ENCODE results near the gene ALG12.

Gene ALG12

DNA sequence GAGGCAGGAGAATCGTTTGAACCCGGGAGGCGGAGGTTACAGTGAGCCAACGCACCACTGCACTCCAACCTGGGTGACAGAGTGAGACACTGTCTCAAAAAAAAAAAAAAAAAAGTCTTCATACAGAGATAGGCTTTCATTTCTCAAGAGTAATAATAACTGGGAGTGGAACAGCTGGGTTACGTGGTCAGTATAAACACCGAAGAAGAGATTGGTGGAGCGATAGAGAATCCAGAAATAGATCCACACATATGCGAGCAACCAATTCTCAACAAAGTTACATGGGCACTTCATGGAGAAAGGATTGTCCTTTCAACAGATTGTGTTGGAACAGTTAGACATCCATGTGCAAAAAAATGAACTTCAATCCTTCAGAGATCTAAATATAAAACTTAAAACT is 40.0 kb downstream of the ALG12 start:
- peaks cover 7% of the 10 kb centered on the region; the same call in 1 of the 2 replicates for H3K9me3 ChIP-seq (ENCODE audit: low read length)
- H3K27ac ChIP-seq (ENCODE audit: low read depth, low read length, poor library complexity, severe bottlenecking), result no peak overlapping the region
- H3K27me3 ChIP-seq (ENCODE audit: insufficient read depth, low read length), result no peaks in the 10 kb centered on the region
- peaks cover 48% of the 10 kb centered on the region for H3K79me2 ChIP-seq (ENCODE audit: insufficient read depth, low read length)
- H3K9me2 ChIP-seq (ENCODE audit: low read depth, low read length), result no peaks in the 10 kb centered on the region
- peaks cover 9% of the 10 kb centered on the region for H3K4me1 ChIP-seq (ENCODE audit: insufficient read depth, low read length, severe bottlenecking)
- H2AFZ ChIP-seq (ENCODE audit: low read length), result no peak overlapping the region
- TF ChIP-seq, protein P1, sequence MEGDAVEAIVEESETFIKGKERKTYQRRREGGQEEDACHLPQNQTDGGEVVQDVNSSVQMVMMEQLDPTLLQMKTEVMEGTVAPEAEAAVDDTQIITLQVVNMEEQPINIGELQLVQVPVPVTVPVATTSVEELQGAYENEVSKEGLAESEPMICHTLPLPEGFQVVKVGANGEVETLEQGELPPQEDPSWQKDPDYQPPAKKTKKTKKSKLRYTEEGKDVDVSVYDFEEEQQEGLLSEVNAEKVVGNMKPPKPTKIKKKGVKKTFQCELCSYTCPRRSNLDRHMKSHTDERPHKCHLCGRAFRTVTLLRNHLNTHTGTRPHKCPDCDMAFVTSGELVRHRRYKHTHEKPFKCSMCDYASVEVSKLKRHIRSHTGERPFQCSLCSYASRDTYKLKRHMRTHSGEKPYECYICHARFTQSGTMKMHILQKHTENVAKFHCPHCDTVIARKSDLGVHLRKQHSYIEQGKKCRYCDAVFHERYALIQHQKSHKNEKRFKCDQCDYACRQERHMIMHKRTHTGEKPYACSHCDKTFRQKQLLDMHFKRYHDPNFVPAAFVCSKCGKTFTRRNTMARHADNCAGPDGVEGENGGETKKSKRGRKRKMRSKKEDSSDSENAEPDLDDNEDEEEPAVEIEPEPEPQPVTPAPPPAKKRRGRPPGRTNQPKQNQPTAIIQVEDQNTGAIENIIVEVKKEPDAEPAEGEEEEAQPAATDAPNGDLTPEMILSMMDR (IDR thresholded peaks at IDR 0.05; ENCODE audit: low read length), result no peak
- TF ChIP-seq EZH2 (IDR thresholded peaks at IDR 0.05; ENCODE audit: borderline replicate concordance, low read length), result no peak
- H3K36me3 ChIP-seq (ENCODE audit: insufficient read depth, low read length), result peaks cover 44% of the 10 kb centered on the region
- H3K4me2 ChIP-seq (ENCODE audit: low read length), result no peak overlapping the region
- no peak overlapping the region for H3K4me3 ChIP-seq (ENCODE audit: low read depth, low read length, poor library complexity, severe bottlenecking)
- H3K9ac ChIP-seq (ENCODE audit: low read length), result no peak overlapping the region
- H4K20me1 ChIP-seq (ENCODE audit: insufficient read depth, low read length), result no peaks in the 10 kb centered on the region
- H3F3A ChIP-seq (ENCODE audit: insufficient read depth, low read length), result no peaks in the 10 kb centered on the region

DNA sequence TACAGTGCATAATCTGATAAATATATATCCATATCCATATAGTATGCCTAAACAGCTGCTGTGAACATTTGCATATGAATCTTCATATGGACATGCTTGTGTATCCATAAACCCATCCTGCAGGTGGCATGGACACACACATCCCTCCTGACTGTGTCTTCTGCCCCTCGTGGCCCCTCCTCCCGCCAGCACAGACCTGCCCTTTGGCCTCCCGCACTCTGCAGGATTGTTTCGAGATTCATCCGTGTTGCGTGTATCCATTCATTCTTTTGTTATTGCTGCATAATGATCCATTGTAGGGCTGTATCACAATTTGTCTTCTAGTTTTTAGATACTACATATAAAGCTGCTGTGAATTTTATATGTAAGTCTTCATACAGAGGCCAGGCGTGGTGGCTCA is 40.6 kb downstream of the ALG12 start:
- peaks cover 9% of the 10 kb centered on the region for H3K4me1 ChIP-seq (ENCODE audit: insufficient read depth, low read length, severe bottlenecking)
- H3K4me2 ChIP-seq (ENCODE audit: low read length), result no peak overlapping the region
- H4K20me1 ChIP-seq (ENCODE audit: insufficient read depth, low read length), result no peaks in the 10 kb centered on the region
- H3K4me3 ChIP-seq (ENCODE audit: low read depth, low read length, poor library complexity, severe bottlenecking), result no peak overlapping the region
- H3K79me2 ChIP-seq (ENCODE audit: insufficient read depth, low read length), result peaks cover 52% of the 10 kb centered on the region
- peaks cover 7% of the 10 kb centered on the region; the same call in 1 of the 2 replicates for H3K9me3 ChIP-seq (ENCODE audit: low read length)
- TF ChIP-seq EZH2 (IDR thresholded peaks at IDR 0.05; ENCODE audit: borderline replicate concordance, low read length), result no peak
- TF ChIP-seq, protein P1 (IDR thresholded peaks at IDR 0.05; ENCODE audit: low read length), result no peak
- no peak overlapping the region for H3K27ac ChIP-seq (ENCODE audit: low read depth, low read length, poor library complexity, severe bottlenecking)
- H2AFZ ChIP-seq (ENCODE audit: low read length), result no peak overlapping the region
- H3F3A ChIP-seq (ENCODE audit: insufficient read depth, low read length), result no peaks in the 10 kb centered on the region
- H3K9me2 ChIP-seq (ENCODE audit: low read depth, low read length), result no peaks in the 10 kb centered on the region
- peaks cover 39% of the 10 kb centered on the region for H3K36me3 ChIP-seq (ENCODE audit: insufficient read depth, low read length)
- H3K27me3 ChIP-seq (ENCODE audit: insufficient read depth, low read length), result no peaks in the 10 kb centered on the region
- no peak overlapping the region for H3K9ac ChIP-seq (ENCODE audit: low read length)

DNA sequence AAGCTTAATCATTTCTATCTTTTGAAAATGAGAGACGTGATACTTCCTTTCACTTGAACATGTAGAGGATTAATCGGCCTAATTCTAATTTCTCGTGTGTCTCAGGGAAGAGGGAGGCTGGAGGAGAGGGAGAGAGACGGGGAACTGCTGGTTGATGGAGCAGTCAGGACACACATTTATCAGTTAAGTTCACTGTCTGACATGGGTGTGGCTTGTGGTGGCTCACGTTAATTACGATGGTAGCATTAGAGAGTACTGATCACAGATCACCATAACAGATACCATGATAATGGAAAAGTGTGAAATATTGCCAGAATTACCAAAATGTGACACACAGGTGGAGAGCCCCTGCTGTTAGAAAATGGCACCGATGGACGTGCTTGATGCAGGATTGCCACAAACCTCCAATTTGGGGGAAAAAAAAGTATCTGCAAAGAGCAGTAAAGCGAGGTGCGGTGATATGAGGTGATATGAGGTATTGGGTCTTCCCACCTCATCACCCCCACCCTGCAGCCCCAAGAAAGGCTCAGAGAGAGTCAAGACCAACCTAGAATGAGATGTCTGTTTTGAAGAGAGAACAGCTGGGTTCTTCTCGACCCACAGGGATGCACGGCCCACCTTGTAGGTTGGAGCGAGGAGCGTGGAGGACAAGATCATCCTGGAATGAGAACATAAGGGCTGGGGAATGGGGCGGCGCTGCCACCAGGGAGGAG is 44.9 kb downstream of the ALG12 start:
- TF ChIP-seq, protein P1 (IDR thresholded peaks at IDR 0.05; ENCODE audit: low read length), result no peak
- no peak for TF ChIP-seq EZH2 (IDR thresholded peaks at IDR 0.05; ENCODE audit: borderline replicate concordance, low read length)
- no peaks in the 10 kb centered on the region for H4K20me1 ChIP-seq (ENCODE audit: insufficient read depth, low read length)
- H3K27me3 ChIP-seq (ENCODE audit: insufficient read depth, low read length), result no peaks in the 10 kb centered on the region
- peaks cover 68% of the 10 kb centered on the region for H3K79me2 ChIP-seq (ENCODE audit: insufficient read depth, low read length)
- H3K36me3 ChIP-seq (ENCODE audit: insufficient read depth, low read length), result peaks cover 42% of the 10 kb centered on the region
- H3K4me3 ChIP-seq (ENCODE audit: low read depth, low read length, poor library complexity, severe bottlenecking), result no peak overlapping the region
- H3K9me3 ChIP-seq (ENCODE audit: low read length), result peaks cover 22% of the 10 kb centered on the region
- H3K4me2 ChIP-seq (ENCODE audit: low read length), result no peak overlapping the region
- H3F3A ChIP-seq (ENCODE audit: insufficient read depth, low read length), result no peaks in the 10 kb centered on the region
- no peaks in the 10 kb centered on the region for H3K9me2 ChIP-seq (ENCODE audit: low read depth, low read length)
- no peak overlapping the region for H2AFZ ChIP-seq (ENCODE audit: low read length)
- H3K9ac ChIP-seq (ENCODE audit: low read length), result no peak overlapping the region
- H3K27ac ChIP-seq (ENCODE audit: low read depth, low read length, poor library complexity, severe bottlenecking), result no peak overlapping the region
- no peaks in the 10 kb centered on the region for H3K4me1 ChIP-seq (ENCODE audit: insufficient read depth, low read length, severe bottlenecking)
